Liver (tissue), 9 donors: ENCODE data around the gene UMAD1. TPM values are rescaled to one million over a fixed set of nuclear protein-coding genes. Genes with fewer than 3 reads are reported as not detected.

Experiments used
- DNase-seq: peaks from one replicate; pipeline ENCODE4 v3.0.0-alpha.2; 2017; ENCODE audit warnings: low spot score
- H3K27ac ChIP-seq, 2 donors: one replicate each; pipeline ENCODE4 v1.7.0; 2013; ENCODE audit warnings: inconsistent platforms in 2 of 2, low read length in 2 of 2, control low read depth in 1 of 2, low read depth in 1 of 2, mild to moderate bottlenecking in 1 of 2
- H3K27me3 ChIP-seq, 4 donors: one replicate each; pipeline versions ENCODE4 v1.6.1 to v1.7.0; 2013; ENCODE audit warnings: low read length in 3 of 4, inconsistent platforms in 1 of 4, mild to moderate bottlenecking in 1 of 4, moderate library complexity in 1 of 4; ENCODE audit not compliant: control insufficient read depth in 4 of 4, insufficient read depth in 4 of 4
- H3K36me3 ChIP-seq, 4 donors: one replicate each; pipeline versions ENCODE4 v1.6.1 to v1.7.0; 2013; ENCODE audit warnings: low read length in 3 of 4, mild to moderate bottlenecking in 3 of 4, low read depth in 1 of 4, moderate library complexity in 1 of 4; ENCODE audit not compliant: control insufficient read depth in 4 of 4, insufficient read depth in 3 of 4
- H3K4me1 ChIP-seq, 4 donors: one replicate each; pipeline versions ENCODE4 v1.6.1 to v1.7.0; 2013; ENCODE audit warnings: low read length in 3 of 4, mild to moderate bottlenecking in 3 of 4, moderate library complexity in 1 of 4; ENCODE audit not compliant: control insufficient read depth in 4 of 4, insufficient read depth in 4 of 4
- H3K4me3 ChIP-seq, 3 donors: one replicate each; pipeline versions ENCODE4 v1.6.1 to v1.7.0; 2013; ENCODE audit warnings: low read length in 3 of 3, control low read depth in 1 of 3, low read depth in 1 of 3, mild to moderate bottlenecking in 1 of 3
- H3K9ac ChIP-seq, 2 donors: one replicate each; pipeline ENCODE4 v1.7.0; 2013; ENCODE audit warnings: low read length in 2 of 2, mild to moderate bottlenecking in 2 of 2, moderate library complexity in 2 of 2, control low read depth in 1 of 2, low read depth in 1 of 2
- H3K9me3 ChIP-seq, 4 donors: one replicate each; pipeline versions ENCODE4 v1.6.1 to v1.7.0; 2013; ENCODE audit warnings: low read length in 3 of 4; ENCODE audit not compliant: control insufficient read depth in 4 of 4
- ATF3 ChIP-seq: IDR thresholded peaks from 2 replicates; pipeline ENCODE4 v1.6.1; 2016; ENCODE audit warnings: antibody characterized with exemption
- CTCF ChIP-seq: fragments of 150-350 bp; IDR thresholded peaks from 2 replicates; pipeline ENCODE4 v1.5.1; 2017; ENCODE audit warnings: improper control_type of control experiment, low read depth, low read length; ENCODE audit not compliant: missing input control
- EGR1 ChIP-seq, 2 donors: IDR thresholded peaks; 2 replicates each; pipeline ENCODE4 v1.6.1; 2016 to 2018; ENCODE audit warnings: antibody characterized with exemption in 2 of 2, low read depth in 2 of 2
- FOXA1 ChIP-seq: IDR thresholded peaks from 2 replicates; pipeline ENCODE4 v1.6.1; 2016; ENCODE audit warnings: antibody characterized with exemption
- FOXA2 ChIP-seq: IDR thresholded peaks from 2 replicates; pipeline ENCODE4 v1.6.1; 2016; ENCODE audit warnings: antibody characterized with exemption
- GABPA ChIP-seq, 2 donors: IDR thresholded peaks in 1 of 2; conservative IDR thresholded peaks in 1 of 2; 2 replicates each; pipeline ENCODE4 v1.6.1; 2016; ENCODE audit warnings: antibody characterized with exemption in 2 of 2, mild to moderate bottlenecking in 1 of 2, moderate library complexity in 1 of 2
- HNF4A ChIP-seq, 2 donors: conservative IDR thresholded peaks; 2 replicates each; pipeline ENCODE4 v1.6.1; 2016; ENCODE audit warnings: antibody characterized with exemption in 2 of 2, mild to moderate bottlenecking in 2 of 2
- JUND ChIP-seq, 2 donors: IDR thresholded peaks; 2 replicates each; pipeline ENCODE4 v1.6.1; 2016; ENCODE audit warnings: antibody characterized with exemption in 2 of 2
- MAX ChIP-seq: IDR thresholded peaks from 2 replicates; pipeline ENCODE4 v1.6.1; 2016; ENCODE audit warnings: antibody characterized with exemption
- NR2F2 ChIP-seq: IDR thresholded peaks from 2 replicates; pipeline ENCODE4 v1.6.1; 2016; ENCODE audit warnings: antibody characterized with exemption
- RAD21 ChIP-seq, 2 donors: IDR thresholded peaks; 2 replicates each; pipeline ENCODE4 v1.6.1; 2016; ENCODE audit warnings: antibody characterized with exemption in 2 of 2, mild to moderate bottlenecking in 2 of 2
- REST ChIP-seq: IDR thresholded peaks from 2 replicates; pipeline ENCODE4 v1.6.1; 2016; ENCODE audit warnings: antibody characterized with exemption, mild to moderate bottlenecking
- RXRA ChIP-seq, 2 donors: IDR thresholded peaks; 2 replicates each; pipeline ENCODE4 v1.6.1; 2017 to 2018; ENCODE audit warnings: antibody characterized with exemption in 2 of 2, mild to moderate bottlenecking in 1 of 2
- TAF1 ChIP-seq: conservative IDR thresholded peaks from 2 replicates; pipeline ENCODE4 v1.6.1; 2016; ENCODE audit warnings: antibody characterized with exemption, mild to moderate bottlenecking
- YY1 ChIP-seq: IDR thresholded peaks from 2 replicates; pipeline ENCODE4 v1.6.1; 2016; ENCODE audit warnings: antibody characterized with exemption, mild to moderate bottlenecking
- ZBTB33 ChIP-seq: IDR thresholded peaks from 2 replicates; pipeline ENCODE4 v1.6.1; 2016; ENCODE audit warnings: antibody characterized with exemption
- WGBS: extraction: QIAGEN DNeasy Blood & Tissue Kit; methylation state at CpG from one replicate; pipeline ENCODE4 v1.1.7; 2013; 5-methylcytosine and 5-hydroxymethylcytosine counted together
- polyA plus RNA-seq, 2 donors: library from polyadenylated mRNA; stranded (reverse) in 1 of 2; unstranded in 1 of 2; fragments of 200-250 nt in 1 of 2; fragments of >200 nt in 1 of 2; fragmentation: Nextera tagmentation in 1 of 2; extraction: Ambion mirVana in 1 of 2; gene quantifications; one replicate each; pipeline versions ENCODE4 v1.2.1 to v1.2.3, GENCODE V29; 2013 to 2015
- total RNA-seq, 2 donors: library from RNA; depleted of rRNA; stranded (reverse); fragments of >200 nt; gene quantifications; one replicate each; pipeline ENCODE4 v1.2.3, GENCODE V29; 2014
- donor health status: healthy.
- donor health status: healthy.
- donor health status: healthy.
- donor health status: healthy.
- donor health status: healthy.

The UMAD1 gene
- total and polyA plus RNA-seq, 4 donors = 5.9 to 12.2 (median 7.9) TPM

- TF ChIP-seq YY1 (no peak), EGR1 (IDR thresholded peaks at IDR 0.05; ENCODE audit: low read depth in 2 of 2) (no peak), REST (no peak), ATF3 (no peak), MAX (no peak), NR2F2 (no peak), RAD21 (IDR thresholded peaks at IDR 0.05) (no peak), FOXA2 (no peak), FOXA1 (no peak), HNF4A (conservative IDR thresholded peaks at IDR 0.05) (no peak), ZBTB33 (no peak), TAF1 (no peak), CTCF (no peak)
- Histone ChIP-seq H3K36me3 (peaks cover 0 to 7% (median 4%) of the 10 kb centered on the region in 4 donors), H3K9me3 (no peaks in the 10 kb centered on the region), H3K27me3 (no peaks in the 10 kb centered on the region), H3K9ac (no peak overlapping the region), H3K4me3 (no peak overlapping the region), H3K27ac (no peak overlapping the region), H3K4me1 (no peaks in the 10 kb centered on the region)
- 87% methylated on average over 6 of the region's 6 CpGs for WGBS
- no peak for DNase-seq
These were observed 32.1 kb downstream of the UMAD1 start for GRCh38 chr7:7672545-7673239.

- H3K9ac ChIP-seq = no peak overlapping the region
- H3K9me3 ChIP-seq = no peaks in the 10 kb centered on the region
- H3K4me1 ChIP-seq = no peaks in the 10 kb centered on the region
- H3K27me3 ChIP-seq = no peaks in the 10 kb centered on the region
- no peak overlapping the region for H3K4me3 ChIP-seq
- H3K36me3 ChIP-seq = peaks cover 0 to 7% (median 3%) of the 10 kb centered on the region in 4 donors
- WGBS = 94% methylated on average over 2 of the region's 2 CpGs
- no peak for DNase-seq
- no peak overlapping the region for H3K27ac ChIP-seq
- TF ChIP-seq FOXA1 (no peak), ATF3 (no peak), GABPA (IDR thresholded peaks at IDR 0.05 in 1 of 2, conservative IDR thresholded peaks at IDR 0.05 in 1 of 2) (no peak), EGR1 (IDR thresholded peaks at IDR 0.05; ENCODE audit: low read depth in 2 of 2) (no peak), YY1 (no peak), NR2F2 (no peak), RXRA (IDR thresholded peaks at IDR 0.05) (no peak), FOXA2 (no peak), CTCF (no peak), REST (no peak), JUND (IDR thresholded peaks at IDR 0.05) (no peak)
These were observed 32.6 kb downstream of the UMAD1 start for GRCh38 chr7:7673240-7673550.
